Nephron (organoid): ENCODE measurements around the gene RIMBP2.

Source experiments
- H3K27ac Mint-ChIP-seq, 3 experiments: 2 replicates each; pipeline ENCODE4 v1.8.0; 2020; ENCODE audit warnings: mixed read lengths in 3 of 3, mild to moderate bottlenecking in 2 of 3, moderate library complexity in 1 of 3
- H3K27me3 Mint-ChIP-seq: 2 replicates; pipeline ENCODE4 v1.8.0; 2021; ENCODE audit warnings: low read depth, mild to moderate bottlenecking, moderate library complexity, mixed read lengths
- H3K36me3 Mint-ChIP-seq: 2 replicates; pipeline ENCODE4 v1.8.0; 2020; ENCODE audit warnings: low read depth, mixed read lengths
- H3K4me1 Mint-ChIP-seq: 2 replicates; pipeline ENCODE4 v1.8.0; 2020; ENCODE audit warnings: mixed read lengths
- H3K4me3 Mint-ChIP-seq, 3 experiments: 2 replicates each; pipeline ENCODE4 v1.8.0; 2020; ENCODE audit warnings: mild to moderate bottlenecking in 3 of 3, mixed read lengths in 3 of 3, moderate library complexity in 2 of 3
- H3K9me3 Mint-ChIP-seq: 2 replicates; pipeline ENCODE4 v1.8.0; 2020; ENCODE audit warnings: mixed read lengths
- TF ChIP-seq, protein P1 (sequence below), 3 experiments: fragments of 200-600 bp; sonication (generic); IDR thresholded peaks; one replicate each; pipeline ENCODE4 v1.5.0; 2021; ENCODE audit warnings: antibody characterized with exemption in 3 of 3; ENCODE audit not compliant: unreplicated experiment in 3 of 3

The RIMBP2 gene

GRCh38 chr12:130525384-130526172 is 190.5 kb downstream of the RIMBP2 start:
- H3K9me3 Mint-ChIP-seq: no peaks in the 10 kb centered on the region
- no peaks in the 10 kb centered on the region for H3K36me3 Mint-ChIP-seq
- no peak overlapping the region for H3K27ac Mint-ChIP-seq
- H3K27me3 Mint-ChIP-seq: peaks cover 14% of the 10 kb centered on the region
- no peak overlapping the region for H3K4me3 Mint-ChIP-seq
- no peaks in the 10 kb centered on the region for H3K4me1 Mint-ChIP-seq
- TF ChIP-seq, protein P1, sequence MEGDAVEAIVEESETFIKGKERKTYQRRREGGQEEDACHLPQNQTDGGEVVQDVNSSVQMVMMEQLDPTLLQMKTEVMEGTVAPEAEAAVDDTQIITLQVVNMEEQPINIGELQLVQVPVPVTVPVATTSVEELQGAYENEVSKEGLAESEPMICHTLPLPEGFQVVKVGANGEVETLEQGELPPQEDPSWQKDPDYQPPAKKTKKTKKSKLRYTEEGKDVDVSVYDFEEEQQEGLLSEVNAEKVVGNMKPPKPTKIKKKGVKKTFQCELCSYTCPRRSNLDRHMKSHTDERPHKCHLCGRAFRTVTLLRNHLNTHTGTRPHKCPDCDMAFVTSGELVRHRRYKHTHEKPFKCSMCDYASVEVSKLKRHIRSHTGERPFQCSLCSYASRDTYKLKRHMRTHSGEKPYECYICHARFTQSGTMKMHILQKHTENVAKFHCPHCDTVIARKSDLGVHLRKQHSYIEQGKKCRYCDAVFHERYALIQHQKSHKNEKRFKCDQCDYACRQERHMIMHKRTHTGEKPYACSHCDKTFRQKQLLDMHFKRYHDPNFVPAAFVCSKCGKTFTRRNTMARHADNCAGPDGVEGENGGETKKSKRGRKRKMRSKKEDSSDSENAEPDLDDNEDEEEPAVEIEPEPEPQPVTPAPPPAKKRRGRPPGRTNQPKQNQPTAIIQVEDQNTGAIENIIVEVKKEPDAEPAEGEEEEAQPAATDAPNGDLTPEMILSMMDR (IDR thresholded peaks at IDR 0.05; ENCODE audit: unreplicated experiment in 3 of 3): no peak

DNA sequence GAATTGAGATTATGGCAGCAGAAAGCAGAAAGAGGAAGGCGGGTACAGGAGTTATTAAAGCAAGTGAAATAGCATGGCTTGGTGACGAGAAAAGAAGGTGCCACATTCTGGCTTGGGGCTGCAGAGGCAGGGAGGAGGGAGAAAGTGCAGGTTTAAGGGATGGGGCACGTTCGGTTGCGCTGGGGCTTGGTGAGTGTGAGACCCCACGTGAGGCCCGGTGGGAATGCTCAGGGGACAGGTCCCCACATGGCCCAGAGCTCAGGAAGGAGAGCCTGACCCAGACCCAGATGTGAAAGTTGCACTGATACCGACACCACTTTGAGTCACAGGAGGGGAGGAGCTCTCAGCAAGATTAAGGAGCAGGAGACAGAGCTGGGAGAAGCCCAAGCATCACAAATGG is 191.3 kb downstream of the RIMBP2 start:
- H3K9me3 Mint-ChIP-seq: no peaks in the 10 kb centered on the region
- H3K4me1 Mint-ChIP-seq: no peaks in the 10 kb centered on the region
- no peak overlapping the region for H3K27ac Mint-ChIP-seq
- H3K27me3 Mint-ChIP-seq: peaks cover 14% of the 10 kb centered on the region
- TF ChIP-seq, protein P1 (IDR thresholded peaks at IDR 0.05; ENCODE audit: unreplicated experiment in 3 of 3): no peak
- H3K4me3 Mint-ChIP-seq: no peak overlapping the region
- no peaks in the 10 kb centered on the region for H3K36me3 Mint-ChIP-seq

- peaks cover 9% of the 10 kb centered on the region for H3K27me3 Mint-ChIP-seq
- no peaks in the 10 kb centered on the region for H3K4me1 Mint-ChIP-seq
- no peaks in the 10 kb centered on the region for H3K9me3 Mint-ChIP-seq
- no peak overlapping the region for H3K27ac Mint-ChIP-seq
- TF ChIP-seq, protein P1 (IDR thresholded peaks at IDR 0.05; ENCODE audit: unreplicated experiment in 3 of 3): no peak
- no peaks in the 10 kb centered on the region for H3K36me3 Mint-ChIP-seq
- H3K4me3 Mint-ChIP-seq: no peak overlapping the region
Observed at GRCh38 chr12:130523863-130524614, 192.1 kb downstream of the RIMBP2 start.

GRCh38 chr12:130523208-130523607 is 192.9 kb downstream of the RIMBP2 start:
- Mint-ChIP-seq H3K4me3 (no peak overlapping the region), H3K9me3 (no peaks in the 10 kb centered on the region), H3K27me3 (peaks cover 11% of the 10 kb centered on the region), H3K4me1 (no peaks in the 10 kb centered on the region), H3K36me3 (no peaks in the 10 kb centered on the region), H3K27ac (no peak overlapping the region)
- TF ChIP-seq, protein P1 (IDR thresholded peaks at IDR 0.05; ENCODE audit: unreplicated experiment in 3 of 3): no peak

GRCh38 chr12:130522244-130522834 is 193.8 kb downstream of the RIMBP2 start:
- Mint-ChIP-seq H3K27ac (no peak overlapping the region), H3K27me3 (peaks cover 9% of the 10 kb centered on the region), H3K4me1 (no peaks in the 10 kb centered on the region), H3K4me3 (no peak overlapping the region), H3K9me3 (no peaks in the 10 kb centered on the region), H3K36me3 (no peaks in the 10 kb centered on the region)
- TF ChIP-seq, protein P1 (IDR thresholded peaks at IDR 0.05; ENCODE audit: unreplicated experiment in 3 of 3): no peak
